GM18951 (cell line): Measurements from ENCODE around the gene SLBP.

Source experiments
- POLR2A ChIP-seq: IDR thresholded peaks from 4 replicates; pipeline ENCODE4 v1.6.1; 2011; ENCODE audit warnings: mild to moderate bottlenecking; ENCODE audit not compliant: insufficient read length, insufficient read depth; ENCODE audit errors: extremely low read depth
- in situ Hi-C: fragments of 300-500 bp; cut with MboI; formaldehyde crosslinking; loops from one replicate; pipeline ENCODE4 v1.12.0; 2022; ENCODE audit warnings: low sequenced_read_pairs, mixed read lengths, inconsistent platforms; ENCODE audit not compliant: unreplicated experiment

Gene SLBP

DNA sequence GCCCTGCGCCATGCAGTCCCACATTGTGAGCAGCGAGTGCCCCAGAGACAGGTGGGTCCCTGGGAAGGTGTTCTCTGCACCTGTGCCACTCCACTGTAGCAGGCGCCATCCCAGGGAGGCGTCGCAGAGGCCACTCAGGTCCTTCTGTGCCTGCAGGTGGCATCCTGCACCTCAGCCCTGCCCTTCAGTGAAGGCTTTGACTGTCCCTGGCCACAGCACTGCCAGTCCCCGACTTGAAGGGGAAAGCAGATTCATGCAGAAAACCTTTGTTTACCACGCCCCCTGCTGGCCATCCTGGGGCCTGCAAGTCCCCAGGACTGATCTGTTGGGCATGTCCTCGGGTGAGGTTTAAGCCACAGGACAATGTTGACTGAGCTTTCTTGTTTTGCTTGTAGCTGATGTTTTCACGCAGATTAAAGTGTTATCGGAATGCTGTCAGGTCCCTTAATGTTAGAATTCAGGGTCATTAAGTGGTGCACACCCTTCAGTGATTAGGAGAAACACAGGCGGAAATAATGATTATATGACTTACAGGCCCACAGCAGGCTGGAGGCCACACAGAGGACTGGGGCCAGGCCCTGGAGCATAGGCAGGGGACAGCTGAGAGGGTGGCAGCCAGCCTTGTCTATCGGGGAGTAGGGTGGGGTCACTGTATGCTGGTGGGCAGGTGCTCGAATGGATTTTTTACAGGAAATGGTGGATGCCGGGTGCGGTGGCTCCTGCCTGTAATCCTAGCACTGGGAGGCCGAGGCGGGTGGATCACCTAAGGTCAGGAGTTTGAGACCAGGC is 14.2 kb upstream of the SLBP start:
- no peak for TF ChIP-seq POLR2A
- in situ Hi-C loops, result no loop called here

DNA sequence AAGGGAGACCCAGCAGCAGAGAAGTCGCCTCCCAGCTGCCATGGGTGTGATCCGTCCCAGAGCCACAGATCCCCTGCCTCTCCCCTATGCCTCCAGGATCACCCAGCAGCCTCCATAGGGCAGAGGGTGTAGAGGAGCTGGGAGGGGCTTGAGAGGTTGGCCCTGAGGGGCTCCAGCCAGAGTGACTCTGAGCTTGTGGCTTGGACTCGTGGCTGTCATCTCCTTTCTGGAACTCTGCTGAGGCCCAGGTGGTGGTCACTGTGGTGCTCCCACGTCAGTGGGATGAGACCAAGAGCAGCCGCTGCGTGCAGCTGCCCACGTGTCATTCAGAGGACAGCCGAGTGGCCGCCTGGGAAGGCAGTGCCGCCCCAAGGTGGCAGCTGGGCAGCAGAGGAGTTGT is 13.4 kb upstream of the SLBP start:
- TF ChIP-seq POLR2A, result no peak
- in situ Hi-C loops, result no loop called here

DNA sequence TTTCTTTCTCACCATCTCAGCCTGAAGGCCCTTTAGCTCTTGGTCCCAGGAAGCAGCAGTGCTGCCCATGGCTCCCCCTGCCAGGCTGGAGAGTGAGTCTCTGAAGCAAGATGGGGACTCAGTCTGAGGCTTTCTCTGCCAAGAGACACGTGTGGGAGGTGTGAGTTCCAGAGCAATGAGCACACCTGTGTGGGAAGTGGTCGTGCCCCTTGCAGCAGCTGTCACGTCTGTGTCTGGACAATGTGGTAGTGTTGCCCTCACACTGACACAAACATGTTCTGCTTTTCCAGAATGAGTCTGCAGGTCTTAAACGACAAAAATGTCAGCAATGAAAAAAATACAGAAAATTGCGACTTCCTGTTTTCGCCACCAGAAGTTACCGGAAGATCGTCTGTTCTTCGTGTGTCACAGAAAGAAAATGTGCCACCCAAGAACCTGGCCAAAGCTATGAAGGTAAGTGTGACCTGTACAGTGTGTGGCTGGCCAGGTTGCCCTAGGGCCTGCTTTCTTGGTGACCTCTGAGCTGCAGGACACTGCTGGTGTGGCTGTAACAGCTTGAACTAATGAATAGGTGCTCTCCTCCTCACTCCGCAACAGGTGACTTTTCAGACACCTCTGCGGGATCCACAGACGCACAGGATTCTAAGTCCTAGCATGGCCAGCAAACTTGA is 11.1 kb upstream of the SLBP start:
- in situ Hi-C loops, result no loop called here

DNA sequence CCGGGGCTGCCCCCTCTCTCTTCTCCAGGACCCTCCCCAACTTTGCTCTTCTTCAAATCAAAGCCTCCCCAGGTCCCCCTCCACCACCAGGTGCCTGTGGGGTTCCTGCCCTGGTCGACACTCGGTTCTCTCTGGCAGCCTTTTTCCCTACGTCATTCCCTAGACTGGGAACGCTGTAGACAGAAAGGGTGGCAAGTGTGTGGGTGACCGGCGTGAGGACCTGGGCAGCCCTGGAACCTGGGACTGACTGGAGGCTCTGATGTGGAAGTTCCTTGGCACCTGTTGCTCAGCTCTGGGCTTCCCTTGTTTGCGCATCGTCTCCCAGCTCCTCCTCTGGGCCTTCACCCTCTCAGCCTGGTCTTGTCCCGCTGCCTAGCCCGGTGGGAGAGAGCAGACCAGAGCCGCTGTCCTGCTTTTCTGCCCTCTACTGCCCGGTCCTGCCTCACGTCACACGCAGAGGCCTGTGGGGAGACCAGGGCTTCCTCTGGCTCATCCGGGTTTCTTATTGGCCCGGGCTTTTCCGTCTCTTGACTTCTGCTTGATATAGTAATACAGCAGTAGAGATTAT is 10.5 kb upstream of the SLBP start:
- in situ Hi-C loops, result no loop called here

More for the DNA sequence above, 11.1 kb upstream of the SLBP start:
- TF ChIP-seq POLR2A, result no peak

DNA sequence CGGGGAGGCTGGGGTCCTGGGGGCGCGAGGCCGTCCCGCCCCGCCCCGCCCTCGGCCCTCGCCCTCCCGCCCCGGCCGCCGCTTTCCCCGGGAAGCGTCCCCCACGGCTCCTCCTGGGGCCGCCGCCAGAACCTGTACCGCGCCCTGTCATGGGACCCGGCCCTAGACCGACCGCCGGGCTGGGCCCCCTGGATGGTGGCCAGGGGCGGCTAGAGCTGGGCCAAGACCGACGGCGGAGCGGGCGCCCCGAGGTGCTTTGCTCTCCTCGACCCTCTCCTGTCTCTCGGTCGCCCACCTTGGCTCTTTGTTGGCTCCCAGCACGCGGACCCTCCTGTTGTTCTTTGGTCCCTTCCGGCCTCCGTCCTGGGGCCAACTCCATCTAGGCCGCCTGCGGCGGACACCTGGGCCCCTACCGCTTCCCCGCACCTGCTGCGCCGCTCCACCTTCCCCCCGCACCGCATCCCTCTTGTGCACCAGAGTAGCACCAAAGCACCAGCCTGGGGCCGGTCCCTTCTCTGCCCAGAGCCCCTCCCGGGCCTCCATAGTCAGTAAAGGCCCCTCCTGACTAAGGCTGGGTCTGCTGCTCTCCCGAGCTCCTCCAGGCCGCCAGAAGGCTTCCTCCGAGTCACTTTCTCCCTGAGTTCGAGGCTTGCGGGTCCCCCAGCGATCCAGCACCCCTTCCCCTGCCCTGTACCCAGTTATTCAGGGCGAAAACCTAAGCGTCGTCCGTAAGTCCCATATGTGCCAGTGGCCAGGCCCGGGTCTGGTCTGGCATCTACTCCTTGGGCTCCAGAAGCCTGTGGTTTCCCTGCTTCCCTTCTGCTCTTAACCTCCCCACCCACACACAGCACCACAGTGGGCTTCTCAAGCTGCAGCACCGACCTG is 9.8 kb upstream of the SLBP start:
- in situ Hi-C loops, result no loop called here
- TF ChIP-seq POLR2A, result no peak

More for the DNA sequence above, 10.5 kb upstream of the SLBP start:
- no peak for TF ChIP-seq POLR2A

DNA sequence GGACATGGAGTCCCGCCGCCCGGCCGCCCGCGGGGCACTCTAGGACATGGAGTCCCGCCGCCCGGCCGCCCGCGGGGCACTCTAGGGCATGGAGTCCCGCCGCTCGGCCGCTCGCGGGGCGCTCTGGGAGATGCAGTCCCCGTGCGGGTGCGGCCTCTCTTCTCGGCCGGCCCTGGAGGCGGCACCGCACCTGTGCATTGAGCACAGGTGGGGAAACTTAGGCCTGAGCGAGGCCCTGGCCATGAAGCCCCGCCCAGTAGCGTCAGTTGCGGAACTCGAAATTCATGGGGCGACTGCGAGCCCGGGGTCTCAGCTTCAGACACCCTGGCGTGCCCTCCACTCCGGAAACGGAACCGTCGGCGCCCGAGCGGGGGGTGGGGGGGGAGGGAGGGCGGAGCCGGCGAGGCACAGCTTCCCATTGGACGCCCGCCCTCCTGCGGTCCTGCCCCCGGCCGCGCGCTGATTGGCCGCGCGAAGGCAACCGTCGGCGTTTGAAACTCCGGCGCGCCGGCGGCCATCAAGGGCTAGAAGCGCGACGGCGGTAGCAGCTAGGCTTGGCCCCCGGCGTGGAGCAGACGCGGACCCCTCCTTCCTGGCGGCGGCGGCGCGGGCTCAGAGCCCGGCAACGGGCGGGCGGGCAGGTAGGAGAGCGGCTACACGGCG is 9.0 kb upstream of the SLBP start, which contains the start of the genes TACC3 and TMEM129:
TSS of gene TACC3 (plus strand) at position 519 of the 663 bp plus-strand sequence. CDS start 1,901 bp downstream, outside the sequence.
TSS of gene TMEM129 (minus strand) at position 321 of the 663 bp plus-strand sequence. CDS start 486 bp downstream, outside the sequence.
- TF ChIP-seq POLR2A, result peak; percentile 61
- in situ Hi-C loops, result no loop called here

DNA sequence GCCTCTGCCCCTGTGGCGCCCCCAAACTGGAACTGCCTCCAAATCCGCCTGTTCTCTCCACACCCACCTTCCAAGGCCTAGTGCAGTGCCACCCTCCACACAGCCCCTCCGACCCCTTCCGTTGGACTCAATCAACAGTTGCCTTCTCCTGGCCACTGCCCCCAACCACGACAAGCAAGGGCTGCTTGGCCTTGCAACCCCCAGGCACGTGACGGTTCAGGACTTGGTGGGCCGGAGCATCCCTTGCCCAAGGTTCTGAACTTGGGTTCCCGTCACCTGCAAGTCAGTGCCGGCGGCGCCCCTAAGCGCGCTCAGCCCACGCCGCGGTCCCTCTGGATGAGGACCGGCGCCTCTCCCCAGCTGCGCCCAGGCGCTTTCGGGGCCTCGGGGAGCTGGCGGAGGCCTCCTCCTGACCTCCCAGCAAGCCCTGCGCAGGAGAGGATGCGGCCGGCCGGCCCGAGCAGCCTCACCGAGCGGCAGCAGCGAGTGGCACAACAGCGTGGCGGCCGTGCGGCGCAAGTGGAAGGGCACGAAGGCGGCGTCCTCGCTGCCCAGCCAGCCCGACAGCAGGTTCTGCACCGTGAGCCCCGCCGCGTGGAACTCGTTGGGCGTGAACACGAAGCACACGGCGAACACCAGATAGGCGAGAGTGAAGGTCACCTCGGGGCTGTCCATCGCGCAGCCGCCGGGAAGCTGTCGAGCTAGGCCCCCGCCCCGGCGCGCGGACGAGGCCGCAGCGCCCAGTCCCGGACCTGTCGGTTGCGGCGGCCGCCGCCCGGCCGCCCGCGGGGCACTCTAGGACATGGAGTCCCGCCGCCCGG is 8.3 kb upstream of the SLBP start:
- peak; percentile 53 for TF ChIP-seq POLR2A
- in situ Hi-C loops, result no loop called here

DNA sequence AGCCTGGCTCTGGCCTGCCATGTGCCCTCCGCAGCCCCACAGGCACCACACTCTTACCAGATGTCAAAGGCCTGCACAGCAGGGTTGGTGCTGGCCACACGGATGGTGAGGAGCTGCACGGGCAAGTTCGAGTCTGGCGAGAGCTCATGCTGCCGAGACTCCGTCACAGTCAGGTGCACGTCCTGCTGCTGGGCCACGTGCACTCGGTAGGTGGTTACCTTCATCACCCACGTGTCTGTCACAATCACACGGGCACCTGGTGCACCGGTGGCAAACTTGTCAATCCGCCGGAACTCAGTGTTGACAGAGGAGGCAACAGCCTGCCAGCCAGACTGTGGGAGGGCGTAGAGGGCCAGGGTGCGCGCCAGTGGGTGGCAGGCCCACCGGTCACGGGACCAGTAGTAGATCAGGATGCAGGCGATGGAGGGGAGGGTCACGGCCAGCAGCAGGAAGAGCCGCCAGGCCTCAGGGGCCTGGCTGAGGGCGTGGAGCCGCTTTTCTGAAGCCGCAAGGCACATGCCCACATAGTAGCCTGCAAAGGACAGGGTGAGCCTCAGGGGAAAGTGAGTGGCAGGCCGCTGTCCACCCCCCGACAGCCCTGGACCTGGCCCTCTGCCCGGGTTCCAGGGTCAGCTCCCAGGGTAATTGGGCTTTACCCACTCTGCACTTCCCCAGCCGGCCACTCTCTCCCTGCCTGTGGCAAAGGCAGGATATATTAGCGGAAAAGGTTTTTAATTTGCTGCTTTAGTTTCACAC is 6.2 kb upstream of the SLBP start:
- in situ Hi-C loops, result no loop called here
- no peak for TF ChIP-seq POLR2A

DNA sequence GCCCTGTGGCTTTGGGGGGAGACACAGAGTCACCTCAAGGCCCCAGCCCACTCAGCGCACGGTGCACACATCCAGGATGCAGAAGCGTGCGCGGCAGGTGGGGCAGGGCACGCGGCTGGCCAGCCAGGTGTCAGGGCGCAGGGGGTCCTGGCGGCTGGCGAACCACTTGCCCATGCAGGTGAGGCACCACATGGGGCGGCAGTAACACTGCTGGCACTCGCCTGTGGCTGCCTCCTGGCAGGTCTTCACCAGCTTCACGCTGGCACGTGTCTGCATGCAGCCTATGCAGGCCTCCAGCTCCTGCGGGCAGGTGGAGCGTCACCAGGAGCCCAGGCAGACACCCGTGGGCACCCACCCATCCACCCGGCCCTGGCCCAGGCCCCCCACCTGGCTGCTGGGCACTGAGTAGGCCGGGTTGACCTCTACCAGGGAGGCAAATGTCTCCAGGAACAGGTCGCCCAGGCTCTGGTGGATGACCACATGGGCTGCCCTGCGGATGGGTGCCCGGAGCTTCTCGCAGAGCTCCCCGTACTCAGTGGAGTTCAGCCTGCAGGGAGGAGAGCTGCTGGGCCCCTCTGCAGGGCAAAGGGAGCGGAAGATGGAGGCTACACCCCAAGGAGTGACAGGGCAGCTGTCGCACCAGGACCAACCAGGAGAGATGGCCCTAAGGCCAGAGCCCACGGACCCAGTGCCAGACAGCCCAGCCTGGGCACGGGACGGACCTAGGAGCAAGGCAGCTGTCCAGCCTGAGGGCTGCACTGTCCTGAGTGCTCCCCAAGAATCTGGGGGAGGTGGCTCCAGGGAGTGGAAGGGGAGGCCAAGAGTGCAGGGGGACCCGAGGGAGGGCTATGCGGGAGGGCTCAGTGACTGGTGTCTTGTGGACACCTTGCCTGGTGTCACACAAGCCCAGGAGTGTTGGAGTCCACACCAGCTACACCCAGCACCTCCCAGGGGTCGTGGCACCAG is 5.3 kb upstream of the SLBP start:
- in situ Hi-C loops, result no loop called here

More for the DNA sequence above, 5.3 kb upstream of the SLBP start:
- TF ChIP-seq POLR2A, result peak; percentile 3
